Measurements from ENCODE around the gene NPIPB12.
"Not testable (repeated sequence)": the region's sequence is repeated elsewhere in the genome, so short reads cannot be mapped to it uniquely, and the experiment has no call there.

The NPIPB12 gene

DNA sequence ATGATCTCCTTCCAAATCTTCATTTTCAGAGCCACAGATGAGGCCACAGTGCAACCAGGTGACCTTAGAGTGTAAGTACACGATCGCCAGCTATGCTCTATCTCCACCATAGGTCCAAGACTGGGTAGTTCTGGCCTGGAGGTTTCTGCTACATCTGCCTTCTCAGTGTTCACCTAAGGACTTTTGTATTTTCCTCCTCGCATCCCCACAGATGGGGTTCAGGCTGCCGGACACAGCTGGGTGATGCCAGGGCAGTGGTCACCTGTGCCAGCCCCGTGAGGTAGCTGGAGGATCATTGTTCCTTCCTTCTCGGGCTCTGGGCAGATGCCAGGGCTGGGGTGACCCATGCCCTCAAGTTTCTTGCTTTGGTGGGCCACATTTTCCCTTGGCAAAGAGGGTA is at the start of gene NPIPB12:
NPIPB12 (minus strand) TSS at position 101 of the 400 bp plus-strand sequence.
- DNase-seq, result not testable (repeated sequence)

- DNase-seq, result not testable (repeated sequence)
Measured at GRCh38 chr16:29521520-29521919, 15.3 kb upstream of the NPIPB12 start.

GRCh38 chr16:29482276-29482675 is 23.9 kb downstream of the NPIPB12 start:
- DNase-seq, result not testable (repeated sequence)

GRCh38 chr16:29472065-29472464 is 34.1 kb downstream of the NPIPB12 start:
- DNase-seq, result not testable (repeated sequence)

GRCh38 chr16:29469660-29470059 is 36.5 kb downstream of the NPIPB12 start:
- DNase-seq, result not testable (repeated sequence)

DNA sequence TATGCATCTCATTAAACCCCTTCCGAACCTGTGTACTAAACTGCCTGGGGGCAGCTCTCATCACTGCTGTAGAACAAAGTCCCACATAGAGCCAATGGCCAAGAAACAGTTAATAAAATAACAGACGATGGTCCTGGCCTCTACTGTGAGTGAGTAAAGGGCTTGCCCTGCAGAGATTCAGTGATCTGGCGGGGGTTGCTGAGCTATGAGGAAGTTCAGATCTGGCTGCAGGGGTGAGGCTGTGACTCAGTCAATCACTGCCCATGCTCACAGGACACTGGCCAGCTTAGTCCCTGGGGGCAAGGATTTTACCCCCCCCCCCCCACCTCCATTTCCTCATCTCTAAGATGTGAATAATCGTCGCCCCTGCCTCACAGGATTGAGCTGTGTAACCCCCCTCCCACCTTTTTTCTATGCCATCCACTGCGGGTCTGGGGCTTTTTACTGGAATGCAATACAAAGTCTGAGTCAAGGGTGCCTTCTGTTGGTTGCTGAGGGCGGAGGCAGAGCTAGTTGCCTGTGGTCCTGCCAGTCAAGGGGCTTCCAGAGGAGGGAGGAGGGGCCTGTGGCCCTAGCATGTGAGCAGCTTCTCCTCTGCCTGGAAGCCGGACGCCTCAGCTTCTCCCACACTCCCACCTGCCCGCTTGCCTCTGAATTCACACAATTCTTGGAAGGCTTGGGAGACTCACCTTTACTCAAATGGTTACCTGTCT is 38.4 kb downstream of the NPIPB12 start:
- DNase-seq, result not testable (repeated sequence)

GRCh38 chr16:29466904-29467303 is 39.3 kb downstream of the NPIPB12 start:
- DNase-seq, result not testable (repeated sequence)

DNA sequence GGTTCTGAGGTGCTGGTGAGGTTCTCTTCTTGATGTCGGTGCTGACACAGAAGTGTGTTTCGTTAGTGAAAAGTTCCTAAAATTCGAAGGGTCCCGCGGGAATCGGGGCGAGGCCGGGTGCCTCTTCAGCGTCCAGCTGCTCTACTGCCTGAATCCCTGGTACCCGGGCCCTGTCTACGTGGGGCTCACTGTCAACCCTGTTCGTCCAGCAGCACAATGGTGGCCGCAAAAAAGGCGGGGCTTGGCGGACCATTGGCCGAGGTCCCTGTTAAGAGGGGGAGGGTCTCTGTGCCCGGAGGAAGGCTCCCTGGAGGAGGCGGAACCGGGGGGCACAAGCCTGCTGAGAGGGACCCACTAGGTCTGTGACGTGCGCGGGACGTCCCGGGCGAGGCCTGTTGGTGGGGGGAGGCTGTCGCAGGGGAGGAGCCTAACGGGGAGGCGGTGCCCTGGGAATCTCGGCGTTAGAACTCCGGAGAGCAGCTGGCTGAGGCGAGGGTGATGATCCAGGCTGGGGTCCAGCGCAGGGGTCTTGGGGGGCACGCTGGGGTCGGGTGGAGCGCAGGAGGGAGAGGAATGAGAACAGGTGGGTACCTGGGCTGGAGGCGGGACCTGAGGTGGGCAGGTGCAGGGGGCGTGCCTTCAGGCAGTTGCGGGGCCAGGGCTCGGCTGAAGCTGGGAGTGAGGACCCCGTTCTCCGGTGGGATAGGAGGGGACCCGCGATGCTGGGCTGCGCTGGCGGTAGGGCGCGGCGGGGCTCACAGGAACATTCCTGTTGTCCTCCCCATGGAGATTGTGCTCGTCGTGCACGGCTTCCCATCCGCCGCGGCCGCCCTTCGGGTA is 40.0 kb downstream of the NPIPB12 start:
- not testable (repeated sequence) for DNase-seq

DNA sequence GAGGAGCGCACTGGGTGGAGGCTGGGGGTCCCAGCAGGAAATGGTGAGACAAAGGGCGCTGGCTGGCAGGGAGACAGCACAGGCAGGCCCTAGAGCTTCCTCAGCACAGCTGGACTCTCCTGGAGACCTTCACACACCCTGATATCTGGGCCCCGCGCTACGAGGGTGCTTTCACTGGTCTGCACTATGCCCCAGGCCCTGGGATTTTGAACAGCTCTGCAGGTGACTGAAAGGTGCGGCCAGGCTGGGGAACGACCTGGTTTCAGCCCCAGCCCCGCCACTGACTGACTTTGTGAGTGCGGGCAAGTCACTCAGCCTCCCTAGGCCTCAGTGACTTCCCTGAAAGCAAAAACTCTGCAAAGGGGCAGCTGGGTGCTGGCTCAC is 45.6 kb downstream of the NPIPB12 start:
- DNase-seq, result not testable (repeated sequence)

- not testable (repeated sequence) for DNase-seq
Measured at GRCh38 chr16:29459706-29460646, 46.2 kb downstream of the NPIPB12 start, which contains the start of gene SULT1A4. TSS of gene SULT1A4 (plus strand) at chr16:29459913. CDS start at chr16:29461386, 1,473 bp downstream.

DNA sequence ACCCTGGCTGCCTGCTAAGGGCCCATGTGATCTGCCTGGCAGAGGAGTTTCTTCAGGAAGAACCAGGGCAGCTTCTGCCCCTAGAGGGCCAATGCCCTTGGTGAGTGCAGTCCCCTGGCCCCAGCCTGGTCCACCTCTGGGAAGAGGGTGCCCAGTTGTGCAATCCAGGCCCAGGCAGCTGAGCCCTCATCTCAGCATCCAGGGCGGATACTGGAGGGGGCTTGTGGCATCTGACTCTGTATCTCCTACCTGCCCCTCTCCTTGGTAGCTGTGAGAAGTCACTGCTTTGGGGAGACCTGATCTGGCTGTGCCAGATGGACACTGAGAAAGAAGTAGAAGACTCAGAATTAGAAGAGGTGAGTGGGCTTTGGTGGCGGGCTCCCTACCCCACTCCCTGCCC is 48.5 kb downstream of the NPIPB12 start:
- not testable (repeated sequence) for DNase-seq

DNA sequence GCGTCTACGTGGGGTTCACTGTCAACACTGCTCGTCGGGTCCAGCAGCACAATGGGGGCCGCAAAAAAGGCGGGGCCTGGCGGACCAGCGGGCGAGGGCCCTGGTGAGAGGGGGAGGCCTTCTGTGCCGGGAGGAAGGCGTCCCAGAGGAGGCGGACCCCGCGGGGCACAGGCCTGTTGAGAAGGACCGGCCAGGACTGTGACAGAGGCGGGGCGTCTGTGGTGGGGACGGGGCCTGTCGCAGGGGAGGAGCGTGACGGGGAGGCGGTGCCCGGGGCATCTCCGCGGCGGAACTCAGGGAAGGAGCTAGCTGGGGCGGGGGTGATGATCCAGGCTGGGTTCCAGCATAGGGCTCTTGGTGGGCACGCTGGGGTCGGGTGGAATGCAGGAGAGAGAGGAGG is 51.4 kb downstream of the NPIPB12 start:
- not testable (repeated sequence) for DNase-seq

GRCh38 chr16:29454269-29454668 is 51.9 kb downstream of the NPIPB12 start, which contains the start of the genes BOLA2 and SLX1B:
TSS of gene BOLA2 (minus strand) at chr16:29454351. CDS start at chr16:29454253, 98 bp downstream.
TSS of gene SLX1B (plus strand) at chr16:29454533.
- DNase-seq, result not testable (repeated sequence)

DNA sequence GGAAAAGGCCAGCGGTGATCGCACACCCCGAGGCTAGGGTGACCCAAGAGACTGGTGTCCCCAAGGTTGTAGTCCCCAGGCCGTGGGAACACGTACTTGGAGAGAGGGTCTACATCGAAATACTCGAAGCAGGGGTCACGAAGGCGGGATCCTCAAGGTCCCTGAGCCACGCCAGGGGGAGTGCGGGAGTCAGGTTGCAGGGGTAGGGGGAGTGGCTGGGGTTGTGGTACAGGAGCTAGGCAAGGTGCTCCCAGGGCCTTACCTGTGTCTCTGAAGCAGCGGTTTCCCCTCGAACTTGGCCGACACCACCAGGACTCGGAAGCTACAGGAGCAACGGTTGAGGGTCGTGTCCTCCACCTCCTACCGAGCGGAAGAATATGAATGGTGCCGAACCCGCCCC is 52.5 kb downstream of the NPIPB12 start:
- DNase-seq, result not testable (repeated sequence)

Measured in NCI-H526 treated with DMSO at 0.1 percent for 48 hours (cell line).